ENCODE results near the gene MCL1. TPM values are rescaled to one million over a fixed set of nuclear protein-coding genes. Genes with fewer than 3 reads are reported as not detected.

The MCL1 gene
- total RNA-seq (2022; extraction: Qiagen RNA extraction), result 249 to 315 TPM (median 297 TPM) in 5 replicates

DNA sequence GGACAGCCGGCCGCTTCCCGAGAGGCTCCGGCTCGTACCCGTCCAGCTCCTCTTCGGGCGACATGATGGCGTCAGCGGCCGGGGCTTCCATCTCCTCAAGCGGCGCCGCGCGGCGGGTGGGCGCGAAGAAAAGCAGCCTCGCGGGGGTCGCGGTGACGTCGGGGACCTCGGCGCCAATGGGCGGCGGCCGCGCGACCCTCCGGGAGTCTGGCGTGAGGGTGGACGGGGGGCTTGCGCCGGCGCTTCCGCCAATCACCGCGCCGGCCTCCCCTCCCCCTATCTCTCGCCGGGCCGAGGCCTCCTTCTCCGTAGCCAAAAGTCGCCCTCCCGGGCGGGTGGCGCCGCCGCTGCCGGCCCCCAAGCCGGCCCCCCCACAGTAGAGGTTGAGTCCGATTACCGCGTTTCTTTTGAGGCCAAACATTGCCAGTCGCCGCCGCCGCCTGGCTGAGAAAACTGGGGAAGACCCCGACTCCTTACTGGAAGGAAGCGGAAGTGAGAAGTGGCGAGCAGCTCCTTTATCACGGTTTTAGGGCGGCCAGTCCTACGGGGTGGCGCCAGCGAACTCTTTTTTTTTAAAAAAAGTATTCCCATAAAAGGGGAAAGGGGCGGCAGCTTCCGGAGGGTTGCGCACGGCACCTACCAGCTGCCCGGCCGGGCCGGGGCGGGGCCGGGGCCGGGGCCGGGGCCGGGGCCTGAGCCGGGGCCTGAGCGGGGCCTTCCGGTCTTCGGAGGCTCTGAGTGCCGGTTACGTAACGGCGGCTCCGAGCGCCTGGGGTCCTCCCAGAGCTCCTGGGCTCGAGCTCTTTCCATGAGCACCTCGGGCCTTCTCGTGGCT lies at the start of gene MCL1:
Gene MCL1, minus strand, starts transcription at position 501 of the 835 bp plus-strand sequence. Its CDS starts 80 bp downstream, at position 421.

DNA sequence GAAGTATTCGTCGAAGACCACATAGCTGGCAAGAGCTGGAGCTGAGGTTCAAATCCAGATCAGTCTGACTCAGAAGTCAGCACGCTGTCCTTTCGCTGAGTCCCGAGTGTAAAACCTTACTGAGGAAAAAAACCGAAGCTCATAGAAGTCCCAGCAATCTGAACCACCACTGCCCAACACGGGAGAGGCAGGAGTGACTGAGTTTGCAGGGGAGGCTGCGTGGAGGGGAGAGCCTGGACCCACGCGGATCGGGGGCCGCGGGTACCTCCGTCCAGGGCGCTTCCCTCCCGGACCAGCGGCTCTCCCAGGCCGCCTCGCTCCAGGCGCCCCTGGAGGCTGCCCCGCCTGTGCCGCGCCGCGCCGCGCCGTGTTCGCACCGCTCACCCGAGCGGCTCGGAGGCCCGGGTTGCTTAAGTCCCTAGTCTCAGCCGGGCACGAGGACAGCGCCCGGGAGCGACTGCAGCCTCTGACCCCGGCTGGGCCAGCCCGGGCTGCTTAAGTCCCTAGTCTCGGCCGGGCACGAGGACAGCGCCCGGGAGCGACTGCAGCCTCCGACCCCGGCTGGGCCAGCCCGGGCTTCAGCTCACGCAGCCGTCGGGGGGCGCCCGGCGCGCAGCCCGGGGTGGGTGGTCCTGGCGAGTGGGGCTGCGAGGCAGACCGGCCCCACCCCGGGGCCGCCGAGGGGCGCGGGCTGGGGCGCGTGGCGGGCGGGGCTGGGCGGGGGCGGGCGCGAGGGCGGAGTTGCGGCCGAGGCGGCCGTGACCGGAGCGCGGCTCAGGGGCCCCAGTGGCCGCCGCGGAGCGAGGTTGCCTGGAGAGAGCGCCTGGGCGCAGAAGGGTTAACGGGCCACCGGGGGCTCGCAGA lies 30.5 kb downstream of the MCL1 start, which contains the start of gene ADAMTSL4:
Gene ADAMTSL4, plus strand, starts transcription at position 777 of the 864 bp plus-strand sequence. CDS start 2,881 bp downstream, outside the sequence.

Other genes starting within 250 kb of the MCL1 start
- gene RPRD2, start 215.5 kb downstream of the MCL1 start, total RNA-seq (2022; extraction: Qiagen RNA extraction), result 12.9 to 13.6 TPM (median 13.3 TPM) in 5 replicates
- gene TARS2, start 92.2 kb downstream of the MCL1 start, total RNA-seq (2022; extraction: Qiagen RNA extraction), result 21.6 to 23.6 TPM (median 22.4 TPM) in 5 replicates
- 1.4 to 1.9 TPM (median 1.4 TPM) in 5 replicates for gene ECM1, start 71.5 kb downstream of the MCL1 start, total RNA-seq (2022; extraction: Qiagen RNA extraction)
- 0.13 to 0.35 TPM (median 0.26 TPM) in 4 of 5 replicates, not detected in the other for gene FALEC, start 63.9 kb downstream of the MCL1 start, total RNA-seq (2022; extraction: Qiagen RNA extraction)
- 2.8 to 7.5 TPM (median 6.1 TPM) in 5 replicates for gene ADAMTSL4, start 30.2 kb downstream of the MCL1 start, total RNA-seq (2022; extraction: Qiagen RNA extraction)
- 126 to 142 TPM (median 138 TPM) in 5 replicates for gene ENSA, start 50.0 kb upstream of the MCL1 start, total RNA-seq (2022; extraction: Qiagen RNA extraction)
- 11.4 to 16.0 TPM (median 14.0 TPM) in 5 replicates for gene GOLPH3L, start 117.5 kb upstream of the MCL1 start, total RNA-seq (2022; extraction: Qiagen RNA extraction)
- gene HORMAD1, start 141.3 kb upstream of the MCL1 start, total RNA-seq (2022; extraction: Qiagen RNA extraction), result 5.8 to 10.7 TPM (median 8.1 TPM) in 5 replicates
- gene CTSS, start 186.2 kb upstream of the MCL1 start, total RNA-seq (2022; extraction: Qiagen RNA extraction), result 14.2 to 19.8 TPM (median 16.1 TPM) in 5 replicates
- gene CTSK, start 228.7 kb upstream of the MCL1 start, total RNA-seq (2022; extraction: Qiagen RNA extraction), result 1.3 to 1.6 TPM (median 1.4 TPM) in 5 replicates